Measurements from ENCODE around the gene COL23A1. TPM values are rescaled to one million over a fixed set of nuclear protein-coding genes. Genes with fewer than 3 reads are reported as not detected.

The COL23A1 gene
- polyA plus RNA-seq, 2 of the 4 experiments (the other 2 are of a cell fraction): not detected

DNA sequence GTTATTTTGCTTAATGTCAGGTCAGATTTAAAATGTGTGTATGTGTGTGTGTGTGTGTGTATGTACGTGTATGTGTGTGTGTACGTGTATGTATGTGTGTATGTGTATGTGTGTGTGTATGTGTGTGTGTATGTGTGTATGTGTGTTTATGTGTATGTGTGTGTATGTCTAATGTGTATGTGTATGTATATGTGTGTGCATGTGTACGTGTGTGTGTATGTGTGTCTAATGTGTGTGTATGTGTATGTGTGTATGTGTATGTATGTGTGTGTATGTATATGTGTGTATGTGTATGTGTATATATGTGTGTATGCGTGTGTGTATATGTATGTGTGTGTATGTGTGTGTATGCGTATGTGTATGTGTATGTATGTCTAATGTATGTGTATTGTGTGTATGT, 232.5 kb downstream of the COL23A1 start (continued):
- no peak for TF ChIP-seq JUN (IDR thresholded peaks at IDR 0.05)

DNA sequence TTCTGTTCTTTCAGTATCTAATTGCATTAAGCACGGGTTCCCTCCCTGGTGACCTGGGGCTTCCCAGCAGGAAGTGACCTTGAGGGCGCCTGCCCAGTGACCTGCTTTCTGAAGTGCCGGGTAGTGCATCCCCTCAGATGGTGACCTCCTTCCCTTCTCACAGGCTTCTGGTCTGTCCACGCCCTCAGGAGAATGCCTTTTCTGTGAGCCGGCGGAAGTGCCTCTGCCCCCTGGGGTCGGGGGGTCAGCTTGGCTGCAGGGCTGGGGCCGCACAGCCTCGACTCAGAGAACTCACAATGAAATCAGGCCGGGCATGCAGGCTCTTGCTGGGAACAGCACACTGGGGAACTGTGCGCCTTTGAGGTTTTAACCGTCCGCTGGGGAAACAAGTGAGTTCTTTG, 233.1 kb downstream of the COL23A1 start:
- no peaks in the 10 kb centered on the region for H3K4me1 ChIP-seq
- H3K9me3 ChIP-seq: peaks cover 5% of the 10 kb centered on the region; the same call in 1 of the 3 replicates
- FAIRE-seq: no peak
- no peak for TF ChIP-seq PHF8 (IDR thresholded peaks at IDR 0.05; ENCODE audit: borderline replicate concordance, low read depth)
- H3K4me2 ChIP-seq: no peak overlapping the region
- no peak overlapping the region for H3K27ac ChIP-seq
- CTCF ChIA-PET: no interaction called here
- POLR2A ChIA-PET: no interaction called here
- no peak overlapping the region for H3K4me3 ChIP-seq
- no peak for ATAC-seq
- 42% methylated on average over 11 of the region's 13 CpGs for WGBS (ENCODE audit: missing lambda C conversion rate)
- no peak for DNase-seq (ENCODE audit: low read depth in 1 of 2, low spot score in 1 of 2)

- POLR2A ChIA-PET: no interaction called here
- WGBS (ENCODE audit: missing lambda C conversion rate): 14% methylated on average over 13 of the region's 13 CpGs
- H3K9me3 ChIP-seq: peaks cover 5% of the 10 kb centered on the region; the same call in 1 of the 3 replicates
- DNase-seq (ENCODE audit: low read depth in 1 of 2, low spot score in 1 of 2) (no peak), ATAC-seq (no peak), FAIRE-seq (no peak)
- H3K27ac ChIP-seq: no peak overlapping the region
- TF ChIP-seq ATOH8 (CRISPR knock-in tag; IDR thresholded peaks at IDR 0.05; ENCODE audit: low read depth): no peak
- no peak for TF ChIP-seq KDM1A (IDR thresholded peaks at IDR 0.05; ENCODE audit: low read depth)
- no peak for TF ChIP-seq USF2 (IDR thresholded peaks at IDR 0.05)
- TF ChIP-seq KDM5A (IDR thresholded peaks at IDR 0.05): no peak
- no peak for TF ChIP-seq CBX8 (IDR thresholded peaks at IDR 0.05)
- TF ChIP-seq HMGXB4 (CRISPR knock-in tag; IDR thresholded peaks at IDR 0.05; ENCODE audit: borderline replicate concordance): no peak
- CTCF ChIA-PET: no interaction called here
- H3K4me2 ChIP-seq: no peak overlapping the region
- no peak overlapping the region for H3K4me3 ChIP-seq
- no peaks in the 10 kb centered on the region for H3K4me1 ChIP-seq
Observed at GRCh38 chr5:178356431-178356872, 233.7 kb downstream of the COL23A1 start.

GRCh38 chr5:178355671-178356070, 234.5 kb downstream of the COL23A1 start:
- no peak overlapping the region for H3K27ac ChIP-seq
- POLR2A ChIA-PET: no interaction called here
- no peak for FAIRE-seq
- peaks cover 5% of the 10 kb centered on the region; the same call in 1 of the 3 replicates for H3K9me3 ChIP-seq
- 47% methylated on average over 9 of the region's 9 CpGs for WGBS (ENCODE audit: missing lambda C conversion rate)
- CTCF ChIA-PET: no interaction called here
- H3K4me1 ChIP-seq: no peaks in the 10 kb centered on the region
- H3K4me3 ChIP-seq: no peak overlapping the region
- no peak for ATAC-seq
- TF ChIP-seq POLR2A (IDR thresholded peaks at IDR 0.05; ENCODE audit: low read length): no peak
- no peak for TF ChIP-seq HMGXB4 (CRISPR knock-in tag; IDR thresholded peaks at IDR 0.05; ENCODE audit: borderline replicate concordance)
- TF ChIP-seq HOXA7 (CRISPR knock-in tag; IDR thresholded peaks at IDR 0.05): no peak
- TF ChIP-seq, protein P1, sequence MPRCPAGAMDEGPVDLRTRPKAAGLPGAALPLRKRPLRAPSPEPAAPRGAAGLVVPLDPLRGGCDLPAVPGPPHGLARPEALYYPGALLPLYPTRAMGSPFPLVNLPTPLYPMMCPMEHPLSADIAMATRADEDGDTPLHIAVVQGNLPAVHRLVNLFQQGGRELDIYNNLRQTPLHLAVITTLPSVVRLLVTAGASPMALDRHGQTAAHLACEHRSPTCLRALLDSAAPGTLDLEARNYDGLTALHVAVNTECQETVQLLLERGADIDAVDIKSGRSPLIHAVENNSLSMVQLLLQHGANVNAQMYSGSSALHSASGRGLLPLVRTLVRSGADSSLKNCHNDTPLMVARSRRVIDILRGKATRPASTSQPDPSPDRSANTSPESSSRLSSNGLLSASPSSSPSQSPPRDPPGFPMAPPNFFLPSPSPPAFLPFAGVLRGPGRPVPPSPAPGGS (IDR thresholded peaks at IDR 0.05): no peak
- TF ChIP-seq EHF (CRISPR knock-in tag; IDR thresholded peaks at IDR 0.05): no peak
- no peak for TF ChIP-seq TFCP2L1 (CRISPR knock-in tag; IDR thresholded peaks at IDR 0.05)
- TF ChIP-seq NFE2L2 (conservative IDR thresholded peaks at IDR 0.05; ENCODE audit: low read length): no peak
- TF ChIP-seq ZSCAN20 (CRISPR knock-in tag; IDR thresholded peaks at IDR 0.05): no peak
- no peak for TF ChIP-seq ZNF302 (CRISPR knock-in tag; IDR thresholded peaks at IDR 0.05)
- no peak for TF ChIP-seq NPAS2 (CRISPR knock-in tag; IDR thresholded peaks at IDR 0.05; ENCODE audit: borderline replicate concordance)
- TF ChIP-seq NR3C1 (IDR thresholded peaks at IDR 0.05): no peak
- no peak for TF ChIP-seq CBX8 (IDR thresholded peaks at IDR 0.05)
- TF ChIP-seq FOSB (CRISPR knock-in tag; IDR thresholded peaks at IDR 0.05): no peak
- no peak for TF ChIP-seq HOXB5 (CRISPR knock-in tag; IDR thresholded peaks at IDR 0.05)
- TF ChIP-seq CEBPB (IDR thresholded peaks at IDR 0.05): no peak
- no peak for DNase-seq (ENCODE audit: low read depth in 1 of 2, low spot score in 1 of 2)
- no peak overlapping the region for H3K4me2 ChIP-seq

All from A549 (cell line).